IPS DF 6.9 (cell line): Measurements from ENCODE around the gene TBC1D22A.

Source experiments
- DNase-seq: peaks from one replicate; pipeline ENCODE4 v3.0.0-alpha.2; 2013; ENCODE audit warnings: low read depth, low spot score
- H3K27ac ChIP-seq: one replicate; pipeline ENCODE4 v1.5.1; 2013; ENCODE audit warnings: low read length, control low read depth
- H3K27me3 ChIP-seq: 2 replicates; pipeline ENCODE4 v1.6.1; 2013; ENCODE audit warnings: mild to moderate bottlenecking, low read length; ENCODE audit not compliant: control insufficient read depth, insufficient read depth
- H3K36me3 ChIP-seq: 2 replicates; pipeline ENCODE4 v1.6.1; 2013; ENCODE audit warnings: low read length; ENCODE audit not compliant: control insufficient read depth, insufficient read depth
- H3K4me1 ChIP-seq: 2 replicates; pipeline ENCODE4 v1.6.1; 2013; ENCODE audit warnings: low read length; ENCODE audit not compliant: control insufficient read depth, insufficient read depth
- H3K4me3 ChIP-seq: 2 replicates; pipeline ENCODE4 v1.5.1; 2013; ENCODE audit warnings: mild to moderate bottlenecking, low read length
- H3K9me3 ChIP-seq: 2 replicates; pipeline ENCODE4 v1.6.1; 2013; ENCODE audit warnings: low read length, inconsistent platforms; ENCODE audit not compliant: control insufficient read depth, insufficient read depth
- WGBS: extraction: QIAGEN DNeasy Blood & Tissue Kit; methylation state at CpG from one replicate; pipeline ENCODE4 v1.1.7; 2013; ENCODE audit warnings: mixed read lengths, missing lambda C conversion rate; ENCODE audit not compliant: insufficient read length, insufficient coverage; 5-methylcytosine and 5-hydroxymethylcytosine counted together

The TBC1D22A gene

DNA sequence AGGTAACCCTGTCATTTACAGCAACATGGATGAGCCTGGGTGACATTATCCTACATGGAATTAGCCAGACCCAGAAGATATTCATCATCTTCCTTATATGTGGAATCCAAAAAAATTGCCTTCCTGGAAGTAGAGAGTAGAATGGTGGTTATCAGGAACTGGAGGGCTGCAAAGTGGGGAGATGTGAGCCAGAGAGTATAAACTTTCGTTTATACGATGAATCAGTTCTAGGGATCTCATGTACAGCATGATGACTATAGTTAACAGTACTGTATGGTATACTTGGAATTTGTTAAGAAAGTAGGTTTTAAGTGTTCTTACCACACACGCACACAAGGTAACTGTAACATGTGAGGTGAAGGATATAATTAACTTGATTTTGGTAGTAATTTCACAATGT, 79.1 kb downstream of the TBC1D22A start:
- no peak overlapping the region for H3K27ac ChIP-seq
- no peaks in the 10 kb centered on the region for H3K27me3 ChIP-seq
- no peak overlapping the region for H3K4me3 ChIP-seq
- DNase-seq, result no peak
- WGBS, result no CpG with 5 or more reads among the region's 3 CpGs
- no peaks in the 10 kb centered on the region for H3K9me3 ChIP-seq
- H3K36me3 ChIP-seq, result no peaks in the 10 kb centered on the region
- H3K4me1 ChIP-seq, result no peaks in the 10 kb centered on the region

DNA sequence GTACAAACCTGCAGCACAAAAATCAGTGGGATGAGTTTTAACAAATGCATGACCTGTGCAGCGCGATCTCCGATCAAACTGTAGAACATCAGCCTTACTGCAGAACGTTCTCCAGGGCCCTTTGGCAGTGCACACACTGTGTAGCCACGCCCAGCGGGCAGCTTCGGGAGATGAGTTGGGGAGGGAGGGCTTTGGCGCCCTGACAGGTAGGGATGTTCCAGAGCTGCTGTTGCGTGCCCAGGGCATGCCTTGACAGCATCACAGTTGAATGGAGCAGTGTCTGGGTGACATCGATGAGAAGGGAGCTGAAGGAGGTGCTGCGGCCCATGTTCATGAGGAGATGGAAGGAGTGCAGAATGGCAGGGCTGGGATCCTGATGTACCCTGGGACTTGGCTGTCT, 80.2 kb downstream of the TBC1D22A start:
- Histone ChIP-seq H3K36me3 (no peaks in the 10 kb centered on the region), H3K9me3 (no peaks in the 10 kb centered on the region), H3K27me3 (no peaks in the 10 kb centered on the region), H3K4me1 (no peaks in the 10 kb centered on the region), H3K4me3 (no peak overlapping the region), H3K27ac (no peak overlapping the region)
- no peak for DNase-seq
- WGBS, result no CpG with 5 or more reads among the region's 11 CpGs

DNA sequence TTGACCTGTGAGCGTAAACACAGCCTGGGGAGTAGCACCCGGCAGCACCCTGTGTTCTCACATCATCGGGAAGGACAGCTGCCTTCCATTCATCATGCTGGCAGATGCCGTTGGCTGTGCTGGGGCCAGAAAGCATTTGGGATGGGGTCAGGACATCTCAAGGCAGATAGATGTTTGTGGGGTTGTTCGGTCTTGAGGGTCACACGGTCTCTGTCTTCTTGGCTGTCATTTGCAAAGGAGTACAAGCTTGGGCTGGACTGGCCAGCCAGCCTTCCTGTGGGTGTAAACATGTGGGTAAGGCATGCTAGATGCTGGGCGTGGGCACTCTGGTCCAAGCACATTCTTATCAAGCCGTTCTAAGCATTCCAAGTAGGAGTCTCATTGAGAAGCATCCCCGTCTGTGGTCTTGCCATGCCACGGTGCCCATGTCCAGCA, 81.4 kb downstream of the TBC1D22A start:
- no peak for DNase-seq
- no peaks in the 10 kb centered on the region for H3K27me3 ChIP-seq
- no peaks in the 10 kb centered on the region for H3K9me3 ChIP-seq
- no peak overlapping the region for H3K27ac ChIP-seq
- H3K36me3 ChIP-seq, result no peaks in the 10 kb centered on the region
- no CpG with 5 or more reads among the region's 10 CpGs for whole genome bisulfite sequencing
- H3K4me3 ChIP-seq, result no peak overlapping the region
- no peaks in the 10 kb centered on the region for H3K4me1 ChIP-seq

DNA sequence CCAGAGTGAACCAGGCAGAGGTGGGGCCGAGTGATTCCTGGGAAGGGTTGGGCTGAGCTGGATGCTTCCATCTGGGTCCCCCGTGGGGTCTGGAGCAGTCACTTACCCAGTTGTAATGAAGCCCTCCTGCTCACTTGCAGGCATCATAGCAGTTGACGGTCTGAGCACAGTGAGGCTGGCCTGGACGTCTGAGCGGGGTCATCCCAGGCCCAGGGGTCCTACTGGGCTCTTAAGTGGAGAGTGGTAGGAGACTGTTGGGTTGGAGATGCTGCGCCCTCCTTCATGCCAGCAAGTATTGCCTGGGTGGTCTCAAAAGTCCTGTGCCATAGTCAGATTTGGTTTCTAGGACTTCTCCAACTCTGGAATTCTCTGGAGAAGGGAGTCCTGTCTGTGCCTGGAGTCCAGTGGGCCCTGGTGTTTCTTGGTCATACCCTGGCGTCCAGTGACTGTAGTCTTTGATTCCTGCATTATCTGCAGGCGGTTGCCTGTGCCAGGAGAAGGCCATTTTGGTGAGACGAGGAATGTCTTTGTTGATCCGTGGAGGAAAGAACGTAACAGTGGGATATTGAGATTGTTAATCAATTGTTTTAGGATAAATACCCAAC, 82.3 kb downstream of the TBC1D22A start:
- Histone ChIP-seq H3K4me3 (no peak overlapping the region), H3K27ac (no peak overlapping the region)
- no CpG with 5 or more reads among the region's 11 CpGs for WGBS

DNA sequence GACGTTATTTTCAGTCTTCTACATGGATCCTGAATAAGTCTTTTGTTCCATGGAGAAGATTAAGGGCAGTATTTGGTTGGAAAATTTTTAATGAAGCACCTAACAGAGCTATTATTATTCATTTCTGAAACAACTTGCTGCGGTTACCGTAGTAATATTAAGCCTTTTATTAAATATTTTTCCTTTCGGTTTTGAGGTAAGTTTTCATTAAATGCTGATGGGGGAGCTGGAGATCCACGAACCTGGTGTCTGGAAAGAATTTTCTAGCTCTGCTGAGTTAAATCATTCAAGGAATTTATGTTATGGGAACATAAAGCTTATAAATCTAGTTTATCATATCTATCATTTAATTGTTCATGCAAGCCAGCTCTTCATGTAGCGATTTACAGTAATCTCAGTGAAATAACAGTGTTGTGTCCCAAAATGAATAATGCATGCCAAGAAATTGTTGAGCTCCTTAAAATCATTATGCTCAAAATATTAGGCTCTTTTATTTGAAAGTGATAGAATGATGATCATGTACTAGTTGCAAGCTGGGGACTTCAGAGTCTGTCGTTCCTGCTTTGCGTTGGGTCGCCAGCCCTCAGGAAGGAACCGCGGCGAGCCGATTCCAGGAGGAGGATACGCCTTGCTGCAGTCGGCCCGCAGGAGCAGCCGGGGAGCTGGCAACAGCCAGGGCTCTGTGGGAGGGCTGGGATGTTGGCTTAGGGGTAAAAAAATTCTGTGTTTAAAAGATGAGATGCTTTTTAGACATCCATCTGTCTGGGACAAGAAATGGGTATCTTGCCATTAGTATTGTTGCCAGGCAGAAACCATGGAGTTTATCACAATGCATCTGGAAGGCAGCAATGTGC, 83.1 kb downstream of the TBC1D22A start:
- Histone ChIP-seq H3K36me3 (no peaks in the 10 kb centered on the region), H3K4me1 (no peaks in the 10 kb centered on the region; the same call in 1 of the 2 replicates), H3K4me3 (no peak overlapping the region), H3K27ac (no peak overlapping the region), H3K27me3 (no peaks in the 10 kb centered on the region), H3K9me3 (no peaks in the 10 kb centered on the region)
- DNase-seq, result no peak
- no CpG with 5 or more reads among the region's 17 CpGs for WGBS

More for the DNA sequence above, 82.3 kb downstream of the TBC1D22A start:
- Histone ChIP-seq H3K36me3 (no peaks in the 10 kb centered on the region), H3K4me1 (no peaks in the 10 kb centered on the region; the same call in 1 of the 2 replicates), H3K27me3 (no peaks in the 10 kb centered on the region), H3K9me3 (no peaks in the 10 kb centered on the region)
- no peak for DNase-seq

DNA sequence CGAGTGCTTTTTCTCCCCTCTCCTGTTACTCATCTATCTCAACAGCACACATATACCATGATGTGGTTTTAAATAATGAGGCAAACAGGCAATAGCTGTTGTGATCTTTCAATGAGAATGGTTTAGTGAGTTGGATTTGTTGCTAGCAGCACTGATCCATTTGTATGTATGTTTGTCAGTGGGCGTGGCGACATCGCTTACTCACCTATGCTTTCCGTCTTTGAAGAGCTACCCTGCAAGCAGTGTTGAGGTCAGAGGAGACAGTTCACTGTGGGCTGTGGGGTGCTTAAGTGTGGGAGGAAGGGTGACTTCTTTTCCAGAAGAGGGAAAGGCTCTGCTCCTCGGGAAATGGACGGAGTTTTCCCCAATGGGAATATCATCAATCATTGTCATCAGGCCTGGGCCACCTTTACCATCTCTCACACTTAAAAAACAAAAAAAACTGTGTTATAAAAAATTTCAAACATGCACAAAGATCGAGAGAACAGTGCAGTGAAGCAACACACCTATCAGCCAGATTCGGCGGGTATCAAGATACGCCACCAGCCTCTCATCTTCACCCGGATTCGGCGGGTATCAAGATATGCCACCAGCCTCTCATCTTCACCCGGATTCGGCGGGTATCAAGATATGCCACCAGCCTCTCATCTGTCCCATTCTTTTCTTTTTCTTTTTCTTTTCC, 83.8 kb downstream of the TBC1D22A start:
- H3K27ac ChIP-seq, result no peak overlapping the region
- no peaks in the 10 kb centered on the region for H3K9me3 ChIP-seq
- DNase-seq, result no peak
- no CpG with 5 or more reads among the region's 17 CpGs for WGBS
- H3K4me3 ChIP-seq, result no peak overlapping the region
- no peaks in the 10 kb centered on the region for H3K27me3 ChIP-seq
- no peaks in the 10 kb centered on the region for H3K36me3 ChIP-seq
- no peaks in the 10 kb centered on the region; the same call in 1 of the 2 replicates for H3K4me1 ChIP-seq

DNA sequence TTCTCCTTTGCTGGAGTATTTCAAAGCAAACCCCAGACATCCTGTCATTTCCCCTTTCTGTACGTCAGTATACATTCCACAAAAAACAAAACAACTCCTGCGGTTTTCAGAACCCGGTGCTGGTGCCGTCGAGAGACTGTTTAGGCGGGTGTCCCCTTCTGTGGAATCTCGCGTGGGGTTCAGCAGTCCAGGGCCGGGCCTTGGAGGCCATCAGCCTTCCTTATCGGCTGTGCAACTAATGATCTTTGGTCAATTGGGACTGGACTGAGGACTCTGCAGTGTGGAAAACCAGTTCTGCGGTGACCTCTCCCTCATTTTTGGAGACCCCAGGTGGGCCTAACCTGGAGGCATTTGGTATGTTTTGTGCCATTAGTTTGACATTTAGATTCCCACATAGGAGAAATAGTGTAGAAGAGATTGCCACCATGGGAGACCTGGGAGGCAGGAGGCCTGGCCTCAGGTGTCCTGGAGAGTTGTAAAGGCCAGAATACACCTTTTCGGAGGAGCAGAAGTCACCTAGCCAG, 84.4 kb downstream of the TBC1D22A start:
- H3K36me3 ChIP-seq, result no peaks in the 10 kb centered on the region
- no peaks in the 10 kb centered on the region for H3K9me3 ChIP-seq
- WGBS, result no CpG with 5 or more reads among the region's 12 CpGs
- no peaks in the 10 kb centered on the region for H3K27me3 ChIP-seq
- H3K27ac ChIP-seq, result no peak overlapping the region
- no peak for DNase-seq
- H3K4me1 ChIP-seq, result no peaks in the 10 kb centered on the region; the same call in 1 of the 2 replicates
- no peak overlapping the region for H3K4me3 ChIP-seq

DNA sequence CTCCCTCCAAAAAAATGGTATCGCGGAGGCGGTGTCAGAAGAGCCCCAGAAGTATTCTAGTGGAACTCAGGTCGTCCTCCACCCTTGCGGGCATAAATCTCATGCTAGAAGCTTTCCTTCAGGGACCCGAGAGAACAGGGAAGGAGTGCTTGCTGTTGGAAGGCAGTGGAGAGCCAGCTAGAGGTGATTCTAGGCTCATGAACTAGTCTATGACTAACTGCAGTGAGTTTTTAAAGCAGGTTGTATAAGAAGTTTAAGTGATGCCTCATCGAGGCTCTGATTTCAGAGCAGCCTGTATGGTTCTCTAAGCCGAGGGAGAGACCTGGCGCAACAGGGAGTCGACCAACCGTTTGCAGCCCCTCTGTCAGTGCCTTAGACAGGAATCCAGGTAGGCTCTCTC, 85.7 kb downstream of the TBC1D22A start:
- no CpG with 5 or more reads among the region's 11 CpGs for WGBS
- Histone ChIP-seq H3K4me3 (no peak overlapping the region), H3K4me1 (no peaks in the 10 kb centered on the region; the same call in 1 of the 2 replicates), H3K27me3 (no peaks in the 10 kb centered on the region), H3K36me3 (no peaks in the 10 kb centered on the region), H3K27ac (no peak overlapping the region), H3K9me3 (no peaks in the 10 kb centered on the region)
- DNase-seq, result no peak

DNA sequence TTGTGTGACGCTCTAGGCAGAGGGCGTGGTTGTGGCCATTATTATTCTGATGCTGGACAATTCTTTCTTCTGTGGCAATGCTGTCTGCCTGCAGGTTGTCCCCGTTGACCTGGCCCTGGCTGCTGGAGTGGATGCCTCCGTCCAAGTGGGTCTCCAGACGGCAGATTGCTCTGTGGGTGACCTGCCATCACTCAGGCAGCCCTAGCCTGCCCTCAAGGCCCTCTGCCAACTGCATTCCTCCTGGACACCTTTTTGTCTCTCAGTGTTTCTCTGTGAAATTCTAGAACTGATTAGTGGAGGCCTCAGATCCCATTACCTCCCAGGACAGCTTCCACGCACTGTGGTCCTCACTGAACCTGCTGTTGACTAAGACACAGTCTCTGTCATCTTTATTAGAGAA, 86.7 kb downstream of the TBC1D22A start:
- Histone ChIP-seq H3K27me3 (no peaks in the 10 kb centered on the region), H3K4me3 (no peak overlapping the region), H3K4me1 (no peaks in the 10 kb centered on the region; the same call in 1 of the 2 replicates), H3K27ac (no peak overlapping the region), H3K36me3 (no peaks in the 10 kb centered on the region), H3K9me3 (no peaks in the 10 kb centered on the region)
- DNase-seq, result no peak
- no CpG with 5 or more reads among the region's 6 CpGs for WGBS

DNA sequence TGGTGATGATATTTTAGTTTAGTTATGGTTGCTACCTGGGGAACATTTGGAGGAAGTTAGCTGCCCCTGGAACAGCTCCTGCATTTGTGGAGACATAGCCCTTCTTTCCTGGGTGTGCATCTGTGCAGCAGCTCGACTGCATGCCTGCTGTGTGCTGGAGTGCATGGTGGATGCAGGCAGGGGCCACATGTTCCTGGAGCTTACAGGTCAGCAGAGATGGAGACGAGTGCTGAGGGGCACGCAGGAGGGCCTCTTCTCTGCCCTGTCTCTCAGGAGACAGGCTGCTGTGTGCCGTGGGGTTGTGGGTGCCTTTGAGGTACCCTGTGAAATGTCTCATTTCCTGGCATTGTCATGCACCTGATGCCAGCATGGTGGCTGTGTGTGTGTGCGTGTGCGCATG, 87.5 kb downstream of the TBC1D22A start:
- no peak overlapping the region for H3K27ac ChIP-seq
- H3K4me3 ChIP-seq, result no peak overlapping the region
- H3K27me3 ChIP-seq, result no peaks in the 10 kb centered on the region
- no peaks in the 10 kb centered on the region for H3K36me3 ChIP-seq
- no peak for DNase-seq
- H3K9me3 ChIP-seq, result no peaks in the 10 kb centered on the region
- H3K4me1 ChIP-seq, result no peaks in the 10 kb centered on the region; the same call in 1 of the 2 replicates
- no CpG with 5 or more reads among the region's 6 CpGs for WGBS
